Measurements from ENCODE around the gene SMIM20.

SMIM20 gene

GRCh38 chr4:25928379-25929297 lies 14.6 kb downstream of the SMIM20 start:
- Histone ChIP-seq H2AFZ (ENCODE audit: low read depth, low read length, severe bottlenecking) (no peak overlapping the region), H3F3A (ENCODE audit: insufficient read depth) (peaks cover 5% of the 10 kb centered on the region; the same call in 1 of the 2 replicates), H3K4me2 (ENCODE audit: low read depth, low read length, poor library complexity, severe bottlenecking) (no peak overlapping the region), H3K36me3 (ENCODE audit: low read length) (peaks cover 4% of the 10 kb centered on the region), H4K20me1 (ENCODE audit: low read depth, low read length) (no peaks in the 10 kb centered on the region), H3K9me3 (ENCODE audit: insufficient read depth, low read length) (no peaks in the 10 kb centered on the region), H3K27me3 (ENCODE audit: low read length) (no peaks in the 10 kb centered on the region), H3K9ac (ENCODE audit: low read length) (no peak overlapping the region), H3K4me3 (ENCODE audit: insufficient read depth, low read length, poor library complexity, severe bottlenecking) (no peak overlapping the region), H3K9me2 (replicated peaks; ENCODE audit: insufficient read depth, low read length) (no peaks in the 10 kb centered on the region), H3K27ac (ENCODE audit: low read depth, low read length) (no peak overlapping the region), H3K79me2 (ENCODE audit: insufficient read depth, low read length) (peaks cover 26% of the 10 kb centered on the region; the same call in 1 of the 2 replicates)
- TF ChIP-seq CTCF (IDR thresholded peaks at IDR 0.05; ENCODE audit: insufficient read depth, low read length, poor library complexity, severe bottlenecking) (no peak), EZH2phosphoT487 (conservative IDR thresholded peaks at IDR 0.05; ENCODE audit: low read length) (no peak)

GRCh38 chr4:25929298-25929686 lies 15.3 kb downstream of the SMIM20 start:
- Histone ChIP-seq H3K27me3 (ENCODE audit: low read length) (no peaks in the 10 kb centered on the region), H4K20me1 (ENCODE audit: low read depth, low read length) (no peaks in the 10 kb centered on the region), H3K27ac (ENCODE audit: low read depth, low read length) (no peak overlapping the region), H3K9me3 (ENCODE audit: insufficient read depth, low read length) (no peaks in the 10 kb centered on the region), H3K79me2 (ENCODE audit: insufficient read depth, low read length) (peaks cover 20% of the 10 kb centered on the region; the same call in 1 of the 2 replicates), H2AFZ (ENCODE audit: low read depth, low read length, severe bottlenecking) (no peak overlapping the region), H3F3A (ENCODE audit: insufficient read depth) (peaks cover 5% of the 10 kb centered on the region; the same call in 1 of the 2 replicates), H3K9ac (ENCODE audit: low read length) (no peak overlapping the region), H3K9me2 (replicated peaks; ENCODE audit: insufficient read depth, low read length) (no peaks in the 10 kb centered on the region), H3K36me3 (ENCODE audit: low read length) (peaks cover 4% of the 10 kb centered on the region), H3K4me2 (ENCODE audit: low read depth, low read length, poor library complexity, severe bottlenecking) (no peak overlapping the region), H3K4me3 (ENCODE audit: insufficient read depth, low read length, poor library complexity, severe bottlenecking) (no peak overlapping the region)
- TF ChIP-seq CTCF (IDR thresholded peaks at IDR 0.05; ENCODE audit: insufficient read depth, low read length, poor library complexity, severe bottlenecking), result no peak
- no peak for TF ChIP-seq EZH2phosphoT487 (conservative IDR thresholded peaks at IDR 0.05; ENCODE audit: low read length)

DNA sequence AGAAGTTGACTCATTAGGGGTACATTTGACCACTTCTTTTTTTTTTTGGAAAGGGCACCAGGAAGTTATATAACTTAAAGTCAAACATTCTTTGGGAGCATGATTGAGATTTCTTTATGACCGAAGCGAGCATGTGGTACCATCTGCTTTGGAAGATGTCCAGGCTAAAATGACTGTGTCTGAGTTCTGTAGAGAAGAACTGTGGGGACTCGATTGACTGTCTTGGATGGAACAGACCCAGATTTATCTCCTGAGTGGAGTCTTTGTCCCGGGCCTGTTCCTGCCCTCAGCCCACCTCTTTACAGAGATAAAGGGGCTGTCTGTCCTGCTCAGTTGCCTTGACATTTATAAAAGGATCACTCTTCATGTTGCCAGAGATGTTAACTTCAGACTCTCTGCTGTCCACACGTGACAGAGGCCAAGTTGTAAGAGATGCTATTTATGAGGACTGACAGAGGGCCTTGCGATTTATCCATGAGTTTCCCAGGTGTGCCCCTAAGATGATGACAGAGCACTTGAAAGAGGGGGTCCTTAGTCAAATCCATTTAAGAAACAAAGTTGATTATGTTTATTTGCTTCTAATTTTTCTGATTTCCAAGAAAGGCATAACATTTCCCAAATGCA lies 16.8 kb downstream of the SMIM20 start:
- Histone ChIP-seq H3K4me3 (ENCODE audit: insufficient read depth, low read length, poor library complexity, severe bottlenecking) (no peak overlapping the region), H3K4me2 (ENCODE audit: low read depth, low read length, poor library complexity, severe bottlenecking) (no peak overlapping the region), H3F3A (ENCODE audit: insufficient read depth) (peaks cover 5% of the 10 kb centered on the region; the same call in 1 of the 2 replicates), H3K9me3 (ENCODE audit: insufficient read depth, low read length) (no peaks in the 10 kb centered on the region), H3K36me3 (ENCODE audit: low read length) (peaks cover 4% of the 10 kb centered on the region), H3K79me2 (ENCODE audit: insufficient read depth, low read length) (peaks cover 18% of the 10 kb centered on the region; the same call in 1 of the 2 replicates), H4K20me1 (ENCODE audit: low read depth, low read length) (no peaks in the 10 kb centered on the region), H3K27ac (ENCODE audit: low read depth, low read length) (no peak overlapping the region), H3K9ac (ENCODE audit: low read length) (no peak overlapping the region), H3K27me3 (ENCODE audit: low read length) (no peaks in the 10 kb centered on the region), H3K9me2 (replicated peaks; ENCODE audit: insufficient read depth, low read length) (no peaks in the 10 kb centered on the region), H2AFZ (ENCODE audit: low read depth, low read length, severe bottlenecking) (no peak overlapping the region)
- TF ChIP-seq CTCF (IDR thresholded peaks at IDR 0.05; ENCODE audit: insufficient read depth, low read length, poor library complexity, severe bottlenecking), result no peak
- TF ChIP-seq EZH2phosphoT487 (conservative IDR thresholded peaks at IDR 0.05; ENCODE audit: low read length), result no peak

All from SU-DHL-6 (cell line).